GM12865 (cell line): ENCODE measurements around the gene CDH22.

ENCODE experiments used
- DNase-seq: peaks from one replicate; pipeline ENCODE4 v3.0.0; 2010; ENCODE audit warnings: low read depth
- H3K4me3 ChIP-seq: 2 replicates; pipeline ENCODE4 v1.5.1; 2011; ENCODE audit warnings: mild to moderate bottlenecking, low read depth, low read length, control low read depth
- CTCF ChIP-seq: IDR thresholded peaks from 2 replicates; pipeline ENCODE4 v1.5.1; 2011; ENCODE audit warnings: low read length, control low read depth, low read depth, inconsistent platforms; ENCODE audit not compliant: insufficient read depth; ENCODE audit errors: missing control alignments

Gene CDH22

GRCh38 chr20:46227272-46227767, 81.0 kb downstream of the CDH22 start:
- no peak overlapping the region for H3K4me3 ChIP-seq
- no peak for TF ChIP-seq CTCF
- DNase-seq = no peak

GRCh38 chr20:46226602-46227001, 81.7 kb downstream of the CDH22 start:
- H3K4me3 ChIP-seq = no peak overlapping the region
- no peak for TF ChIP-seq CTCF
- no peak for DNase-seq

- no peak for DNase-seq
- no peak overlapping the region for H3K4me3 ChIP-seq
- TF ChIP-seq CTCF = no peak
These were observed 85.7 kb downstream of the CDH22 start for GRCh38 chr20:46222521-46223007.

GRCh38 chr20:46221256-46221833, 87.0 kb downstream of the CDH22 start:
- TF ChIP-seq CTCF = no peak
- no peak overlapping the region for H3K4me3 ChIP-seq
- no peak for DNase-seq

- TF ChIP-seq CTCF = no peak
- no peak overlapping the region for H3K4me3 ChIP-seq
- DNase-seq = no peak
These were observed 87.7 kb downstream of the CDH22 start for GRCh38 chr20:46220455-46221207.

GRCh38 chr20:46219920-46220319, 88.4 kb downstream of the CDH22 start:
- no peak for DNase-seq
- TF ChIP-seq CTCF = no peak
- no peak overlapping the region for H3K4me3 ChIP-seq
